Activated CD4-positive, alpha-beta T cell treated with anti-CD3 and anti-CD28 coated beads, Interleukin-2, amount 50 U/mL, for 48 hours (primary cell): ENCODE results near the gene ZNF282.
"Not testable (repeated sequence)": the region's sequence is repeated elsewhere in the genome, so short reads cannot be mapped to it uniquely, and the experiment has no call there.

ENCODE experiments used
- DNase-seq, 2 experiments: peaks; one replicate each; pipeline ENCODE4 v3.0.0-alpha.2; 2020

ZNF282 gene

DNA sequence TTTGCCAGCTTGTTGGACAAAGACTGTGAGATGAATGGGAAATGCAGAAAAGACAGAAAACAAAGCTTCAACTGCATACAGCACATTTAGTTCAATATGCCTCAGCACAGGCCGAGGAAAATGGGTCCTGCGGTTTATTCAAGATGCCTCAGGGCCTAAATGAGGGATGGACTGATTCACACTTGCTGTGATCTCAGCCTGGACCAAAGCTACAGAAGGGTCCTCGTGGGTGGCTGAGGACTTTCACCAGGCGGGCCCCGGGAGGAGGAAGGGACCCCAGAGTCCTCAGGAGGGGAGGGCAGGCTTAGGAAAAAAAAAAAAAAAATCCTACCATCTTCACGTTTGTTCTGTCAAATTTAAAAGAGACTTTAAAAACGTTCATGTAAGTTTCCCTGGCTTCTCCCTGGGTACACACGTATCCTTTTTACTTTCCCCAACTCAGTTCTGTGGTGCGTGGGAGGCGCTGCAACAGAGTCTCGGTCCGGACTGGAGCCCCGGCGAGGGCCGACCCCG lies 66.0 kb downstream of the ZNF282 start:
- peak; percentile 47 to 57 for DNase-seq

DNA sequence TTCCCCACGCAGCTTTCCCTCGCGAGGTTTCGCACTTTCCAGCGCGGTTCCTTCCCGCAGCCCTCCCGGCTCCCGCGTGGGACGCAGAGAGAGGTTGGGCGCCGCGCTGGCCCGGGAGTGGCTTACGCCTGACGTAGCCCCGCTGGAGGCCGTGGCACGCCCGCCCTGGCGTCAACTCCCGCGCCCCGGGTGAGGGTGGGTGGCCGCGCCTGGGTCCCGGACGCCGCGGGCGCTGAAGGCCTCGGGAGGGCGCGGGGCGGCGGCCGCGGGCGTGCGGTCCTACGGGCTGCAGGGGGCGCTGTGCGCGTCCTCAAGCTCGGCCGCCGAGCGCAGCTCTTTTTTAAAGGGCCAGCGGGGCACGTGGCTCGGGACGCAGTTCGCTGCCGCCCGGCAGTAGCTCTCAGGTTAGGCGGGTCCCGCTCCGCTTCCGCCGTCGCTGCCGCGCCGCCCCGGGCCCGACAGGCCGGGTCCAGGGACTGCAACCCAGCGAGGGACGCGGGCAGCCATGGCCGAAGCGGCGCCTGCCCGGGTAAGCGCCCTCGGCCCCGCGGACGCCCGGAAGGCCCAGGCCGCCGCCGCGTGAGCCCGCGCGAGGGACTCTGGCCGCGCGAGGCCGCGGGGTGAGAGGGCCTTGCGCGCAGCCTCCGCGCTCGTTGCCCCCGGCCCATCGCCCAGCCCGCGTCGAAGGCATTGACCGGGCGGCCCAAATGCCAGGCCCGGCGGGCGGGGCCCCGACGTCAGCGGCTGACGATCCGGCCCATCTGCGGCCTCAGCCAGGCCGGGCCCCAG lies 66.7 kb downstream of the ZNF282 start, which contains the start of gene ZNF783:
ZNF783 (plus strand) TSS at position 368 of the 789 bp plus-strand sequence; CDS start at position 506, 138 bp downstream.
- peak; percentile 82 to 85 for DNase-seq

DNA sequence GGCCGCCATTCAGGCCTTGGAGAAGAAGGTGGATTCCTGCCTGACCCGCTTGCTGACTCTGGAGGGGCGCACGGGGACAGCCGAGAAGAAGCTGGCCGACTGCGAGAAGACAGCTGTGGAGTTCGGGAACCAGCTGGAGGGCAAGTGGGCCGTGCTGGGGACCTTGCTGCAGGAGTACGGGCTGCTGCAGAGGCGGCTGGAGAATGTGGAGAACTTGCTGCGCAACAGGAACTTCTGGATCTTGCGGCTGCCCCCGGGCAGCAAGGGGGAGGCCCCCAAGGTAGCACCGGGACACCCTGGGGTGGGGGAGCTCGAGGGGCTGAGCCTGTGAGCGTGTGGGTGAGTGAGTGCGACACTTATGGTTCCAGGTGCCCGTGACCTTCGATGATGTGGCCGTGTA lies 71.1 kb downstream of the ZNF282 start:
- DNase-seq: no peak

DNA sequence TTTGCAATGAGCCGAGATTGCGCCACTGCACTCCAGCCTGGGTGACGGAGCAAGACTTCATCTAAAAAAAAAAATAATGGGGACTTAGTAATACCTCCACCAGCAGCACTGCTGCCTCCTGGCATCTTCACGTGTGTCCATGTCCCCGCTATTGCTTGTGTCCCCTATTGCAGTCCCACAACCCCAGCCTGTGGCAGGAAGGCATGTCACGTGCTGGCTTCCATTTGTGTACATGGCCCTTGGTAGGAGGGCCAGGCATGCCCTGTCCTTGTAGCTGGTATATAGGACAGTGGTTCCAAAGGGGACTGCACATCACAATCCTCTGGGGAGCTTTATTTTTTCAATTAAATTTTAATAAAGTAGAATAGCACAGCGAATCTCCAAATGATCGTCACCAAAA lies 72.4 kb downstream of the ZNF282 start:
- no peak for DNase-seq

DNA sequence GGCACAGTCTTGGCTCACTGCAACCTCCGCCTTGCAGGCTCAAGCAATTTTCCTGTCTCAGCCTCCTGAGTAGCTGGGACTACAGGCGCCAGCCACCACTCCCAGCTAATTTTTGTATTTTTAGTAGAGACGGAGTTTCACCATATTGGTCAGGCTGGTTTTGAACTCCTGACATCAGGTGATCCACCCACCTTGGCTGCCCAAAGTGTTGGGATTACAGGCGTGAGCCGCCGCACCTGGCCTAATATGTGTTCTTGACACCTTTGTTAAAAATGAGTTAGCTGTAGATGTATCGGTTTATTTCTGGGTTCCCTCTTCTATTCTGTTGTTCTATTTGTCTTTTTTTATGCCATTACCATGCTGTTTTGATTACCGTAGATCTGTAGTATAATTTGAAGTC lies 79.1 kb downstream of the ZNF282 start:
- DNase-seq: not testable (repeated sequence)
